Lung microvascular endothelial cell (primary cell): ENCODE results near the gene SLC35G6. TPM values are rescaled to one million over a fixed set of nuclear protein-coding genes. Genes with fewer than 3 reads are reported as not detected.
"Not testable (repeated sequence)": the region's sequence is repeated elsewhere in the genome, so short reads cannot be mapped to it uniquely, and the experiment has no call there.

Source experiments
- DNase-seq, 2 donors: peaks; one replicate each; pipeline versions ENCODE4 v3.0.0 to v3.0.0-alpha.2; 2010; ENCODE audit warnings: low read depth in 2 of 2
- total RNA-seq: library from RNA; depleted of rRNA; stranded (reverse); fragments of >200 nt; gene quantifications from 2 replicates; pipeline ENCODE4 v1.2.1, GENCODE V29; 2014

Gene SLC35G6
- total RNA-seq, 1 donor from 2014 or later: not detected

GRCh38 chr17:7478276-7479212 is 2.7 kb upstream of the SLC35G6 start:
- peak; percentile 27 to 30 for DNase-seq

- peak; percentile 51 to 65 for DNase-seq
Observed at GRCh38 chr17:7479213-7480088, 1.8 kb upstream of the SLC35G6 start, which contains the start of gene ZBTB4. TSS of gene ZBTB4 (minus strand) at chr17:7479631. CDS start at chr17:7466801, 12,830 bp downstream.

- DNase-seq: no peak
Observed at GRCh38 chr17:7480089-7480384, 1.2 kb upstream of the SLC35G6 start.

GRCh38 chr17:7481842-7482741 is 846 bp downstream of the SLC35G6 start:
- DNase-seq: not testable (repeated sequence)

GRCh38 chr17:7482742-7483088 is 1.5 kb downstream of the SLC35G6 start:
- not testable (repeated sequence) for DNase-seq

GRCh38 chr17:7483255-7484066 is 2.2 kb downstream of the SLC35G6 start:
- DNase-seq: peak; percentile 93 to 95

GRCh38 chr17:7484067-7484918 is 3.0 kb downstream of the SLC35G6 start, which contains the start of gene POLR2A:
TSS of gene POLR2A (plus strand) at chr17:7484366.
- DNase-seq: peak; percentile 99

GRCh38 chr17:7484919-7485377 is 3.7 kb downstream of the SLC35G6 start:
- no peak for DNase-seq

GRCh38 chr17:7486181-7486580 is 4.9 kb downstream of the SLC35G6 start:
- DNase-seq: no peak

GRCh38 chr17:7490144-7490543 is 8.9 kb downstream of the SLC35G6 start:
- DNase-seq: no peak

GRCh38 chr17:7491583-7491982 is 10.3 kb downstream of the SLC35G6 start:
- DNase-seq: no peak

GRCh38 chr17:7493941-7494340 is 12.7 kb downstream of the SLC35G6 start:
- no peak for DNase-seq

- no peak for DNase-seq
Observed at GRCh38 chr17:7495906-7496434, 14.7 kb downstream of the SLC35G6 start.

- DNase-seq: peak in 1 of 2 donors; percentile 18
Observed at GRCh38 chr17:7496470-7497183, 15.4 kb downstream of the SLC35G6 start.

- DNase-seq: peak; percentile 94 to 97
Observed at GRCh38 chr17:7497228-7497627, 16.0 kb downstream of the SLC35G6 start.

- DNase-seq: no peak
Observed at GRCh38 chr17:7497636-7498035, 16.4 kb downstream of the SLC35G6 start.

GRCh38 chr17:7499161-7499560 is 17.9 kb downstream of the SLC35G6 start:
- DNase-seq: no peak

GRCh38 chr17:7501729-7502128 is 20.5 kb downstream of the SLC35G6 start:
- DNase-seq: no peak
